Left forelimb (tissue), 1 donor: Measurements from ENCODE around the gene FAM9B.
"Not testable (repeated sequence)": the region's sequence is repeated elsewhere in the genome, so short reads cannot be mapped to it uniquely, and the experiment has no call there.

ENCODE experiments used
- DNase-seq: peaks from one replicate; pipeline ENCODE4 v3.0.0-alpha.2; 2018; ENCODE audit warnings: low spot score

The FAM9B gene

GRCh38 chrX:9033989-9034388 lies at the start of gene FAM9B:
TSS of gene FAM9B (minus strand) at chrX:9034127. CDS start at chrX:9032986, 1,141 bp downstream.
- no peak for DNase-seq

- DNase-seq = no peak
Observed at GRCh38 chrX:9081271-9081670, 47.3 kb upstream of the FAM9B start.

GRCh38 chrX:9074326-9074725 lies 40.4 kb upstream of the FAM9B start:
- no peak for DNase-seq

GRCh38 chrX:9072281-9072680 lies 38.4 kb upstream of the FAM9B start:
- no peak for DNase-seq

GRCh38 chrX:9071031-9071650 lies 37.2 kb upstream of the FAM9B start:
- no peak for DNase-seq

GRCh38 chrX:9069573-9069972 lies 35.6 kb upstream of the FAM9B start:
- no peak for DNase-seq

GRCh38 chrX:9064694-9065093 lies 30.8 kb upstream of the FAM9B start:
- DNase-seq = no peak

- DNase-seq = no peak
Observed at GRCh38 chrX:9062641-9063040, 28.7 kb upstream of the FAM9B start.

GRCh38 chrX:9055354-9055753 lies 21.4 kb upstream of the FAM9B start:
- no peak for DNase-seq

GRCh38 chrX:9052081-9052480 lies 18.2 kb upstream of the FAM9B start:
- DNase-seq = no peak

GRCh38 chrX:9050331-9050730 lies 16.4 kb upstream of the FAM9B start:
- DNase-seq = no peak

GRCh38 chrX:9048801-9049200 lies 14.9 kb upstream of the FAM9B start:
- no peak for DNase-seq

- no peak for DNase-seq
Observed at GRCh38 chrX:9038244-9038643, 4.3 kb upstream of the FAM9B start.

GRCh38 chrX:9037296-9037695 lies 3.4 kb upstream of the FAM9B start:
- DNase-seq = no peak

- no peak for DNase-seq
Observed at GRCh38 chrX:9033586-9033985, 341 bp downstream of the FAM9B start.

GRCh38 chrX:9033179-9033578 lies 748 bp downstream of the FAM9B start:
- DNase-seq = no peak

GRCh38 chrX:9023293-9023692 lies 10.6 kb downstream of the FAM9B start:
- no peak for DNase-seq

GRCh38 chrX:9019151-9019550 lies 14.8 kb downstream of the FAM9B start:
- no peak for DNase-seq

GRCh38 chrX:9018332-9018731 lies 15.6 kb downstream of the FAM9B start:
- DNase-seq = not testable (repeated sequence)

GRCh38 chrX:9003041-9003440 lies 30.9 kb downstream of the FAM9B start:
- no peak for DNase-seq

- no peak for DNase-seq
Observed at GRCh38 chrX:8988446-8988845, 45.5 kb downstream of the FAM9B start.

GRCh38 chrX:8987672-8988250 lies 46.2 kb downstream of the FAM9B start:
- no peak for DNase-seq

GRCh38 chrX:8984231-8984630 lies 49.7 kb downstream of the FAM9B start:
- no peak for DNase-seq

- DNase-seq = no peak
Observed at GRCh38 chrX:8981723-8982122, 52.2 kb downstream of the FAM9B start.
